Stimulated activated CD4-positive, alpha-beta T cell treated with anti-CD3 and anti-CD28 coated beads, Interleukin-15, amount 100 ng/mL, for 48 hours (primary cell): ENCODE data around the gene ECE1.
"Not testable (repeated sequence)": the region's sequence is repeated elsewhere in the genome, so short reads cannot be mapped to it uniquely, and the experiment has no call there.

ENCODE experiments used
- DNase-seq, 2 donors: peaks; one replicate each; pipeline ENCODE4 v3.0.0-alpha.2; 2020; ENCODE audit warnings: low read depth in 2 of 2

Gene ECE1

GRCh38 chr1:21292984-21293536, 2.8 kb upstream of the ECE1 start:
- peak; percentile 49 to 54 for DNase-seq

GRCh38 chr1:21292503-21292983, 2.3 kb upstream of the ECE1 start:
- no peak for DNase-seq

- no peak for DNase-seq
These were observed 1.7 kb upstream of the ECE1 start for GRCh38 chr1:21291964-21292363.

- DNase-seq = no peak
These were observed 921 bp upstream of the ECE1 start for GRCh38 chr1:21291184-21291583.

- DNase-seq = no peak
These were observed 282 bp upstream of the ECE1 start for GRCh38 chr1:21290546-21290944.

- no peak for DNase-seq
These were observed 1.1 kb downstream of the ECE1 start for GRCh38 chr1:21289127-21289526.

- DNase-seq = no peak
These were observed 2.3 kb downstream of the ECE1 start for GRCh38 chr1:21287905-21288514.

GRCh38 chr1:21285386-21285785, 4.9 kb downstream of the ECE1 start:
- not testable (repeated sequence) for DNase-seq

- DNase-seq = no peak
These were observed 5.2 kb downstream of the ECE1 start for GRCh38 chr1:21285055-21285372.

GRCh38 chr1:21284206-21285054, 5.8 kb downstream of the ECE1 start:
- no peak for DNase-seq

GRCh38 chr1:21283524-21283923, 6.7 kb downstream of the ECE1 start:
- DNase-seq = no peak

GRCh38 chr1:21282020-21282419, 8.2 kb downstream of the ECE1 start:
- not testable (repeated sequence) for DNase-seq

- no peak for DNase-seq
These were observed 9.8 kb downstream of the ECE1 start for GRCh38 chr1:21280482-21280881.

GRCh38 chr1:21280011-21280471, 10.2 kb downstream of the ECE1 start:
- DNase-seq = no peak

- DNase-seq = no peak
These were observed 11.1 kb downstream of the ECE1 start for GRCh38 chr1:21278860-21279845.

- no peak for DNase-seq
These were observed 11.9 kb downstream of the ECE1 start for GRCh38 chr1:21278208-21278859.

- no peak for DNase-seq
These were observed 13.1 kb downstream of the ECE1 start for GRCh38 chr1:21277180-21277579.

- no peak for DNase-seq
These were observed 17.7 kb downstream of the ECE1 start for GRCh38 chr1:21272540-21272939.

- DNase-seq = no peak
These were observed 18.7 kb downstream of the ECE1 start for GRCh38 chr1:21271550-21271949.

- DNase-seq = peak; percentile 68 to 83
These were observed 20.1 kb downstream of the ECE1 start for GRCh38 chr1:21270086-21270689.
